Skeletal muscle satellite cell (primary cell): ENCODE results near the gene NFAM1.

Source experiments
- H3K27me3 ChIP-seq: 2 replicates; pipeline ENCODE4 v1.7.0; 2013; ENCODE audit warnings: low read length; ENCODE audit not compliant: control insufficient read depth, insufficient read depth
- H3K36me3 ChIP-seq: 2 replicates; pipeline ENCODE4 v1.7.0; 2013; ENCODE audit warnings: mild to moderate bottlenecking, control low read depth, low read length; ENCODE audit not compliant: insufficient read depth
- H3K4me1 ChIP-seq: 2 replicates; pipeline ENCODE4 v1.7.0; 2013; ENCODE audit warnings: low read length; ENCODE audit not compliant: control insufficient read depth, insufficient read depth
- H3K4me2 ChIP-seq: 2 replicates; pipeline ENCODE4 v1.7.0; 2013; ENCODE audit warnings: mild to moderate bottlenecking, low read length
- H3K4me3 ChIP-seq: 2 replicates; pipeline ENCODE4 v1.7.0; 2013; ENCODE audit warnings: low read length
- H3K9ac ChIP-seq: 2 replicates; pipeline ENCODE4 v1.7.0; 2013; ENCODE audit warnings: mild to moderate bottlenecking, low read depth, low read length, moderate library complexity
- H3K9me3 ChIP-seq: replicated peaks from 2 replicates; pipeline ENCODE4 v1.7.0; 2013; ENCODE audit warnings: mild to moderate bottlenecking, control low read depth, low read length

Gene NFAM1

GRCh38 chr22:42388130-42388797, 43.9 kb downstream of the NFAM1 start:
- no peaks in the 10 kb centered on the region for H3K4me1 ChIP-seq
- H3K4me3 ChIP-seq, result no peak overlapping the region
- no peaks in the 10 kb centered on the region for H3K36me3 ChIP-seq
- H3K9me3 ChIP-seq, result no peaks in the 10 kb centered on the region
- H3K9ac ChIP-seq, result no peak overlapping the region
- H3K27me3 ChIP-seq, result peaks cover 42% of the 10 kb centered on the region
- H3K4me2 ChIP-seq, result no peak overlapping the region

GRCh38 chr22:42387631-42388030, 44.6 kb downstream of the NFAM1 start:
- Histone ChIP-seq H3K4me1 (no peaks in the 10 kb centered on the region), H3K4me2 (no peak overlapping the region), H3K36me3 (no peaks in the 10 kb centered on the region), H3K27me3 (peaks cover 46% of the 10 kb centered on the region), H3K9ac (no peak overlapping the region), H3K4me3 (no peak overlapping the region), H3K9me3 (no peaks in the 10 kb centered on the region)

GRCh38 chr22:42385696-42386095, 46.5 kb downstream of the NFAM1 start:
- no peak overlapping the region for H3K9ac ChIP-seq
- no peak overlapping the region for H3K4me3 ChIP-seq
- no peaks in the 10 kb centered on the region for H3K4me1 ChIP-seq
- no peaks in the 10 kb centered on the region for H3K36me3 ChIP-seq
- H3K27me3 ChIP-seq, result peaks cover 48% of the 10 kb centered on the region
- H3K9me3 ChIP-seq, result no peaks in the 10 kb centered on the region
- no peak overlapping the region for H3K4me2 ChIP-seq

- H3K4me1 ChIP-seq, result no peaks in the 10 kb centered on the region
- H3K27me3 ChIP-seq, result peaks cover 54% of the 10 kb centered on the region
- no peaks in the 10 kb centered on the region for H3K9me3 ChIP-seq
- H3K36me3 ChIP-seq, result no peaks in the 10 kb centered on the region
- H3K4me2 ChIP-seq, result no peak overlapping the region
- no peak overlapping the region for H3K9ac ChIP-seq
- H3K4me3 ChIP-seq, result no peak overlapping the region
Measured at GRCh38 chr22:42384506-42384905, 47.7 kb downstream of the NFAM1 start.

GRCh38 chr22:42383851-42384417, 48.3 kb downstream of the NFAM1 start:
- Histone ChIP-seq H3K27me3 (peaks cover 56% of the 10 kb centered on the region), H3K36me3 (no peaks in the 10 kb centered on the region), H3K9ac (no peak overlapping the region), H3K4me1 (no peaks in the 10 kb centered on the region), H3K4me3 (no peak overlapping the region), H3K9me3 (no peaks in the 10 kb centered on the region), H3K4me2 (no peak overlapping the region)

GRCh38 chr22:42383287-42383686, 48.9 kb downstream of the NFAM1 start:
- no peaks in the 10 kb centered on the region for H3K4me1 ChIP-seq
- no peaks in the 10 kb centered on the region for H3K9me3 ChIP-seq
- no peak overlapping the region for H3K4me2 ChIP-seq
- no peak overlapping the region for H3K4me3 ChIP-seq
- H3K9ac ChIP-seq, result no peak overlapping the region
- peaks cover 52% of the 10 kb centered on the region for H3K27me3 ChIP-seq
- H3K36me3 ChIP-seq, result no peaks in the 10 kb centered on the region

GRCh38 chr22:42380769-42381551, 51.2 kb downstream of the NFAM1 start:
- no peaks in the 10 kb centered on the region for H3K4me1 ChIP-seq
- no peaks in the 10 kb centered on the region for H3K36me3 ChIP-seq
- H3K27me3 ChIP-seq, result peaks cover 48% of the 10 kb centered on the region
- no peaks in the 10 kb centered on the region for H3K9me3 ChIP-seq
- H3K9ac ChIP-seq, result no peak overlapping the region
- no peak overlapping the region for H3K4me3 ChIP-seq
- no peak overlapping the region for H3K4me2 ChIP-seq

- Histone ChIP-seq H3K27me3 (peaks cover 50% of the 10 kb centered on the region), H3K4me1 (no peaks in the 10 kb centered on the region), H3K9ac (no peak overlapping the region), H3K4me2 (no peak overlapping the region), H3K9me3 (no peaks in the 10 kb centered on the region), H3K4me3 (no peak overlapping the region), H3K36me3 (no peaks in the 10 kb centered on the region)
Measured at GRCh38 chr22:42379966-42380537, 52.2 kb downstream of the NFAM1 start.

GRCh38 chr22:42376711-42377554, 55.3 kb downstream of the NFAM1 start:
- Histone ChIP-seq H3K4me1 (no peaks in the 10 kb centered on the region), H3K4me3 (no peak overlapping the region), H3K9me3 (no peaks in the 10 kb centered on the region), H3K9ac (no peak overlapping the region), H3K4me2 (no peak overlapping the region), H3K27me3 (peaks cover 40% of the 10 kb centered on the region), H3K36me3 (no peaks in the 10 kb centered on the region)

- Histone ChIP-seq H3K9me3 (no peaks in the 10 kb centered on the region), H3K27me3 (peaks cover 36% of the 10 kb centered on the region), H3K4me1 (no peaks in the 10 kb centered on the region), H3K4me2 (no peak overlapping the region), H3K9ac (no peak overlapping the region), H3K4me3 (no peak overlapping the region), H3K36me3 (no peaks in the 10 kb centered on the region)
Measured at GRCh38 chr22:42375982-42376381, 56.2 kb downstream of the NFAM1 start.

- Histone ChIP-seq H3K36me3 (no peaks in the 10 kb centered on the region), H3K4me2 (no peak overlapping the region), H3K4me3 (no peak overlapping the region), H3K27me3 (peaks cover 32% of the 10 kb centered on the region), H3K9me3 (no peaks in the 10 kb centered on the region), H3K4me1 (peaks cover 13% of the 10 kb centered on the region), H3K9ac (no peak overlapping the region)
Measured at GRCh38 chr22:42372976-42373375, 59.2 kb downstream of the NFAM1 start.
